HCT116 (cell line): ENCODE measurements around the gene SH3YL1. TPM values are rescaled to one million over a fixed set of nuclear protein-coding genes. Genes with fewer than 3 reads are reported as not detected.

ENCODE experiments used
- ATAC-seq: fragments of 200-7000 bp; cut with Tn5 transposase; 2 replicates; pipeline ENCODE4 v1.9.1; 2020; ENCODE audit warnings: mild to moderate bottlenecking, moderate library complexity
- BruUV-seq: library from RNA; stranded (reverse); fragments of 400-500 nt; replicated peaks from 2 replicates; lab custom pipeline; 2021; lab: Mats Ljungman, UMichigan
- CTCF ChIA-PET: fragments of 300-600 bp; sonication (Branson Sonifier 250); formaldehyde crosslinking; loops from one replicate; lab custom pipeline; 2021; ENCODE audit warnings: antibody characterized with exemption; lab: Charles Lee
- POLR2A ChIA-PET: fragments of 300-600, 350-600 bp; sonication (Branson Sonifier 250); formaldehyde crosslinking; loops from one replicate; lab custom pipeline; 2021; ENCODE audit warnings: antibody characterized with exemption; lab: Charles Lee
- RAD21 ChIA-PET, 2 experiments: fragments of 300-600 bp; sonication (Branson Sonifier 250); formaldehyde crosslinking; loops; one replicate each; lab custom pipeline; 2023; ENCODE audit warnings: low total read pairs in 2 of 2; ENCODE audit not compliant: uncharacterized antibody in 2 of 2, unreplicated experiment in 2 of 2, low non-redundant PET in 1 of 2; lab: Charles Lee
- DNase-seq: peaks from one replicate; pipeline ENCODE4 v3.0.0-alpha.2; 2010; ENCODE audit warnings: low read depth, low spot score
- H2AFZ ChIP-seq: fragments of 200-600 bp; shearing (Covaris generic), sonication (generic); 2 replicates; pipeline ENCODE4 v1.6.1; 2017; ENCODE audit warnings: low read depth, mixed run types, mixed read lengths, antibody characterized with exemption, low read length; ENCODE audit not compliant: poor library complexity, severe bottlenecking
- H3K27ac ChIP-seq: 2 replicates; pipeline ENCODE4 v1.5.1; 2012; ENCODE audit warnings: low read depth, low read length
- H3K27me3 ChIP-seq: fragments of 200-600 bp; sonication (generic); 2 replicates; pipeline ENCODE4 v1.6.1; 2016; ENCODE audit warnings: mixed run types, low read length, mixed read lengths; ENCODE audit not compliant: insufficient read depth
- H3K36me3 ChIP-seq, 2 experiments: fragments of 200-500 bp in 1 of 2; fragments of 200-600 bp in 1 of 2; sonication (Bioruptor generic) in 1 of 2; sonication (generic) in 1 of 2; 2 replicates each; pipeline versions ENCODE4 v1.5.1 to v1.6.1; 2014 to 2016; ENCODE audit warnings: low read length in 2 of 2, inconsistent platforms in 1 of 2, mixed read lengths in 1 of 2, mixed run types in 1 of 2; ENCODE audit not compliant: insufficient read depth in 2 of 2, control insufficient read depth in 1 of 2
- H3K4me1 ChIP-seq, 2 experiments: fragments of 200-600 bp in 1 of 2; sonication (generic) in 1 of 2; 2 replicates each; pipeline versions ENCODE4 v1.5.1 to v1.6.1; 2012 to 2017; ENCODE audit warnings: low read length in 2 of 2, inconsistent platforms in 1 of 2, mild to moderate bottlenecking in 1 of 2, mixed read lengths in 1 of 2, mixed run types in 1 of 2, moderate library complexity in 1 of 2; ENCODE audit not compliant: insufficient read depth in 2 of 2, control insufficient read depth in 1 of 2
- H3K4me2 ChIP-seq: fragments of 200-600 bp; sonication (generic); 2 replicates; pipeline ENCODE4 v1.6.1; 2017; ENCODE audit warnings: mixed run types, low read length, mixed read lengths
- H3K4me3 ChIP-seq, 2 experiments: fragments of 200-600 bp in 1 of 2; sonication (generic) in 1 of 2; replicated peaks in 1 of 2; 2 replicates each; pipeline ENCODE4 v1.5.1; 2011 to 2016; ENCODE audit warnings: low read length in 2 of 2, control low read depth in 1 of 2, low read depth in 1 of 2, mild to moderate bottlenecking in 1 of 2, mixed read lengths in 1 of 2, mixed run types in 1 of 2
- H3K79me2 ChIP-seq: fragments of 200-600 bp; sonication (generic); 2 replicates; pipeline ENCODE4 v1.6.1; 2017; ENCODE audit warnings: mild to moderate bottlenecking, mixed run types, low read length, moderate library complexity, mixed read lengths; ENCODE audit not compliant: insufficient read depth
- H3K9ac ChIP-seq: fragments of 200-600 bp; sonication (generic); 2 replicates; pipeline ENCODE4 v1.6.1; 2016; ENCODE audit warnings: low read length, mixed read lengths
- H3K9me2 ChIP-seq: fragments of 200-600 bp; sonication (generic), shearing (Covaris generic); 2 replicates; pipeline ENCODE4 v1.6.1; 2017; ENCODE audit warnings: mixed run types, mild to moderate bottlenecking, moderate library complexity; ENCODE audit not compliant: insufficient read depth
- H3K9me3 ChIP-seq, 2 experiments: fragments of 200-500 bp in 1 of 2; fragments of 200-600 bp in 1 of 2; sonication (Bioruptor generic) in 1 of 2; sonication (generic) in 1 of 2; 2 replicates each; pipeline ENCODE4 v1.6.1; 2014 to 2017; ENCODE audit warnings: low read length in 2 of 2, mixed read lengths in 2 of 2, inconsistent platforms in 1 of 2, low read depth in 1 of 2, mild to moderate bottlenecking in 1 of 2, mixed run types in 1 of 2, moderate library complexity in 1 of 2; ENCODE audit not compliant: control insufficient read depth in 1 of 2, insufficient read depth in 1 of 2
- H4K20me1 ChIP-seq: fragments of 200-600 bp; sonication (generic), shearing (Covaris generic); 2 replicates; pipeline ENCODE4 v1.6.1; 2017; ENCODE audit warnings: mixed run types, mild to moderate bottlenecking, moderate library complexity; ENCODE audit not compliant: insufficient read depth
- CEBPB ChIP-seq: IDR thresholded peaks from 2 replicates; pipeline ENCODE4 v1.6.1; 2012; ENCODE audit warnings: low read depth
- EGR1 ChIP-seq: IDR thresholded peaks from 2 replicates; pipeline ENCODE4 v1.6.1; 2012; ENCODE audit warnings: low read depth
- ELF1 ChIP-seq: IDR thresholded peaks from 2 replicates; pipeline ENCODE4 v1.6.1; 2012; ENCODE audit warnings: low read depth, borderline replicate concordance
- FOSL1 ChIP-seq: IDR thresholded peaks from 2 replicates; pipeline ENCODE4 v1.6.1; 2012; ENCODE audit warnings: low read depth
- JUND ChIP-seq: IDR thresholded peaks from 2 replicates; pipeline ENCODE4 v1.6.1; 2012
- POLR2A ChIP-seq: IDR thresholded peaks from 2 replicates; pipeline ENCODE4 v1.7.0; 2011; ENCODE audit warnings: borderline replicate concordance; ENCODE audit not compliant: insufficient read depth, insufficient read length; ENCODE audit errors: extremely low read depth
- POLR2AphosphoS5 ChIP-seq: IDR thresholded peaks from 2 replicates; pipeline ENCODE4 v1.6.1; 2011; ENCODE audit warnings: mild to moderate bottlenecking, low read depth, low read length, moderate library complexity
- SP1 ChIP-seq: IDR thresholded peaks from 2 replicates; pipeline ENCODE4 v1.6.1; 2012; ENCODE audit warnings: low read depth
- SRF ChIP-seq: IDR thresholded peaks from 2 replicates; pipeline ENCODE4 v1.6.1; 2012; ENCODE audit warnings: low read depth
- TCF7L2 ChIP-seq: IDR thresholded peaks from 2 replicates; pipeline ENCODE4 v1.7.0; 2011; ENCODE audit warnings: borderline replicate concordance, inconsistent platforms; ENCODE audit not compliant: insufficient read depth, insufficient read length; ENCODE audit errors: extremely low read depth
- ZFX ChIP-seq: fragments of 450-650 bp; IDR thresholded peaks from 2 replicates; pipeline ENCODE4 v1.6.1; 2017
- intact Hi-C: fragments of 100-400 bp; cut with micrococcal nuclease; formaldehyde crosslinking; loops from 2 replicates; pipeline ENCODE4 v1.10.0; 2022
- total RNA-seq: library from RNA; stranded (reverse); gene quantifications from one replicate; pipeline ENCODE4 v1.2.1, GENCODE V29; 2021; ENCODE audit not compliant: unreplicated experiment
- TF ChIP-seq, protein P1 (sequence below): IDR thresholded peaks from 2 replicates; pipeline ENCODE4 v1.6.1; 2011; ENCODE audit warnings: mild to moderate bottlenecking, low read length, moderate library complexity; ENCODE audit not compliant: insufficient replicate concordance; ENCODE audit errors: extremely low read depth
- TF ChIP-seq, protein P2 (sequence below): IDR thresholded peaks from 2 replicates; pipeline ENCODE4 v1.6.1; 2012
- TF ChIP-seq, protein P3 (sequence below): IDR thresholded peaks from 2 replicates; pipeline ENCODE4 v1.6.1; 2012; ENCODE audit warnings: low read depth

The SH3YL1 gene
- total RNA-seq, 1 experiment from 2014 or later = 32.8 TPM

DNA sequence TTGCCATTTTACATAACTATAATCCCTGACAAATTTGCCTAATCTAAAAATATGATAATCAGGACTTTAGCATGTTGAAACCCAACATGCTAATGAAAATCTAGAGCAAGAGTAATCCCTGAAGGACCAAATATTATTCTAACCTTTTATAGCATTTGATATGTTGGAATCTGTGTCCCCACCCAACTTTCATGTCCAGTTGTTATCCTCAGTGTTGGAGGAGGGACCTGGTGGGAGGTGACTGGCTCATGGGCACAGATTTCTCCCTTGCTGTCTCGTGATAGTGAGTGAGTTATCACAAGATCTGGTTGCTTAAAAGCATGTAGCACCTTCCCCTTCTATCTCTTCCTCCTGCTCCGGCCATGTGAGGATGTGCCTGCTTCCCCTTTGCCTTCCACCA lies 59.8 kb downstream of the SH3YL1 start:
- RAD21 ChIA-PET = no interaction called here
- Histone ChIP-seq H3K9ac (no peak overlapping the region), H2AFZ (no peak overlapping the region), H3K36me3 (no peaks in the 10 kb centered on the region), H3K4me1 (no peaks in the 10 kb centered on the region), H3K4me3 (no peak overlapping the region), H3K9me3 (no peaks in the 10 kb centered on the region), H3K4me2 (no peak overlapping the region), H3K9me2 (no peaks in the 10 kb centered on the region), H3K27ac (no peak overlapping the region), H3K27me3 (peaks cover 3% of the 10 kb centered on the region; the same call in 1 of the 2 replicates), H4K20me1 (no peaks in the 10 kb centered on the region), H3K79me2 (no peaks in the 10 kb centered on the region)
- no TSS peak for BruUV-seq
- CTCF ChIA-PET = no interaction called here
- ATAC-seq (no peak), DNase-seq (no peak)
- POLR2A ChIA-PET = no interaction called here
- TF ChIP-seq POLR2A = no peak
- TF ChIP-seq ELF1 = no peak
- TF ChIP-seq POLR2AphosphoS5 = no peak
- intact Hi-C loops = no loop called here

DNA sequence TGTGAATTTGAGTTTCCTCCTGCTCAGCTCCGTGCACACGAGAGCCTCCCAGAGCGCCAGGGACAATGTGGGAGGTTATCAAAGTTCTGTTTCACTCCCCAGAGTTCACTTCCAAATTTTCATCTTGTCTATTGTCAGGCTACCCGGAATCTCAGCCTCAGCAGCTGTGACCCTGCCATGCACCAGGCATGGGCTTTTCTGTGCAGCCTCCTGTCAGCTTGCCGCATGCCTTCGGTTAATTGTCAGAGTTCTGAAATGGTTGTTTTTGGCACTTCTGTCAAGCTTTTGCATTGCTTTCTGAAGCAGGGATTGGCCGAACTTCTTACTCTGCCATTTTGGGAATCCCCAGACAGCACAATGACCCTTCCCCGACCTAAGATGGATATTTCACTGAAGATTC lies 60.4 kb downstream of the SH3YL1 start:
- no peak overlapping the region for H2AFZ ChIP-seq
- H3K9me2 ChIP-seq = no peaks in the 10 kb centered on the region
- POLR2A ChIA-PET = no interaction called here
- H3K79me2 ChIP-seq = no peaks in the 10 kb centered on the region
- no peaks in the 10 kb centered on the region for H3K9me3 ChIP-seq
- no peaks in the 10 kb centered on the region for H3K36me3 ChIP-seq
- RAD21 ChIA-PET = no interaction called here
- H3K27ac ChIP-seq = no peak overlapping the region
- no peaks in the 10 kb centered on the region for H4K20me1 ChIP-seq
- H3K4me2 ChIP-seq = no peak overlapping the region
- no peak overlapping the region for H3K9ac ChIP-seq
- no TSS peak for BruUV-seq
- intact Hi-C loops = no loop called here
- no peaks in the 10 kb centered on the region for H3K27me3 ChIP-seq
- CTCF ChIA-PET = no interaction called here
- H3K4me1 ChIP-seq = no peaks in the 10 kb centered on the region
- no peak overlapping the region for H3K4me3 ChIP-seq
- ATAC-seq (no peak), DNase-seq (no peak)
- TF ChIP-seq TCF7L2 (no peak), ZFX (no peak), SP1 (no peak), FOSL1 (no peak), JUND (no peak), SRF (no peak), EGR1 (no peak), CEBPB (no peak), ELF1 (no peak)
- TF ChIP-seq, protein P1, sequence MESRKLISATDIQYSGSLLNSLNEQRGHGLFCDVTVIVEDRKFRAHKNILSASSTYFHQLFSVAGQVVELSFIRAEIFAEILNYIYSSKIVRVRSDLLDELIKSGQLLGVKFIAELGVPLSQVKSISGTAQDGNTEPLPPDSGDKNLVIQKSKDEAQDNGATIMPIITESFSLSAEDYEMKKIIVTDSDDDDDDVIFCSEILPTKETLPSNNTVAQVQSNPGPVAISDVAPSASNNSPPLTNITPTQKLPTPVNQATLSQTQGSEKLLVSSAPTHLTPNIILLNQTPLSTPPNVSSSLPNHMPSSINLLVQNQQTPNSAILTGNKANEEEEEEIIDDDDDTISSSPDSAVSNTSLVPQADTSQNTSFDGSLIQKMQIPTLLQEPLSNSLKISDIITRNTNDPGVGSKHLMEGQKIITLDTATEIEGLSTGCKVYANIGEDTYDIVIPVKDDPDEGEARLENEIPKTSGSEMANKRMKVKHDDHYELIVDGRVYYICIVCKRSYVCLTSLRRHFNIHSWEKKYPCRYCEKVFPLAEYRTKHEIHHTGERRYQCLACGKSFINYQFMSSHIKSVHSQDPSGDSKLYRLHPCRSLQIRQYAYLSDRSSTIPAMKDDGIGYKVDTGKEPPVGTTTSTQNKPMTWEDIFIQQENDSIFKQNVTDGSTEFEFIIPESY = no peak
- TF ChIP-seq, protein P2, sequence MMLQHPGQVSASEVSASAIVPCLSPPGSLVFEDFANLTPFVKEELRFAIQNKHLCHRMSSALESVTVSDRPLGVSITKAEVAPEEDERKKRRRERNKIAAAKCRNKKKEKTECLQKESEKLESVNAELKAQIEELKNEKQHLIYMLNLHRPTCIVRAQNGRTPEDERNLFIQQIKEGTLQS = no peak
- TF ChIP-seq, protein P3, sequence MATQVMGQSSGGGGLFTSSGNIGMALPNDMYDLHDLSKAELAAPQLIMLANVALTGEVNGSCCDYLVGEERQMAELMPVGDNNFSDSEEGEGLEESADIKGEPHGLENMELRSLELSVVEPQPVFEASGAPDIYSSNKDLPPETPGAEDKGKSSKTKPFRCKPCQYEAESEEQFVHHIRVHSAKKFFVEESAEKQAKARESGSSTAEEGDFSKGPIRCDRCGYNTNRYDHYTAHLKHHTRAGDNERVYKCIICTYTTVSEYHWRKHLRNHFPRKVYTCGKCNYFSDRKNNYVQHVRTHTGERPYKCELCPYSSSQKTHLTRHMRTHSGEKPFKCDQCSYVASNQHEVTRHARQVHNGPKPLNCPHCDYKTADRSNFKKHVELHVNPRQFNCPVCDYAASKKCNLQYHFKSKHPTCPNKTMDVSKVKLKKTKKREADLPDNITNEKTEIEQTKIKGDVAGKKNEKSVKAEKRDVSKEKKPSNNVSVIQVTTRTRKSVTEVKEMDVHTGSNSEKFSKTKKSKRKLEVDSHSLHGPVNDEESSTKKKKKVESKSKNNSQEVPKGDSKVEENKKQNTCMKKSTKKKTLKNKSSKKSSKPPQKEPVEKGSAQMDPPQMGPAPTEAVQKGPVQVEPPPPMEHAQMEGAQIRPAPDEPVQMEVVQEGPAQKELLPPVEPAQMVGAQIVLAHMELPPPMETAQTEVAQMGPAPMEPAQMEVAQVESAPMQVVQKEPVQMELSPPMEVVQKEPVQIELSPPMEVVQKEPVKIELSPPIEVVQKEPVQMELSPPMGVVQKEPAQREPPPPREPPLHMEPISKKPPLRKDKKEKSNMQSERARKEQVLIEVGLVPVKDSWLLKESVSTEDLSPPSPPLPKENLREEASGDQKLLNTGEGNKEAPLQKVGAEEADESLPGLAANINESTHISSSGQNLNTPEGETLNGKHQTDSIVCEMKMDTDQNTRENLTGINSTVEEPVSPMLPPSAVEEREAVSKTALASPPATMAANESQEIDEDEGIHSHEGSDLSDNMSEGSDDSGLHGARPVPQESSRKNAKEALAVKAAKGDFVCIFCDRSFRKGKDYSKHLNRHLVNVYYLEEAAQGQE = no peak
